GM19468 (cell line): ENCODE measurements around the gene EVX2.

Experiments used
- ATAC-seq: cut with Tn5 transposase; IDR thresholded peaks from one replicate; pipeline ENCODE4 v1.9.1; 2021; ENCODE audit warnings: mild to moderate bottlenecking, moderate library complexity, moderate number of reproducible peaks; ENCODE audit not compliant: unreplicated experiment; ENCODE audit errors: extremely low read depth

EVX2 gene

GRCh38 chr2:176109946-176110345 is 26.2 kb upstream of the EVX2 start:
- ATAC-seq: no peak

- no peak for ATAC-seq
Measured at GRCh38 chr2:176109192-176109901, 25.6 kb upstream of the EVX2 start.

- ATAC-seq: no peak
Measured at GRCh38 chr2:176107731-176108181, 24.0 kb upstream of the EVX2 start.

GRCh38 chr2:176106581-176107539 is 23.1 kb upstream of the EVX2 start, which contains the start of gene HOXD11:
Gene HOXD11, plus strand, starts transcription at chr2:176107280. Its CDS starts 76 bp downstream, at chr2:176107356.
- ATAC-seq: no peak

- ATAC-seq: no peak
Measured at GRCh38 chr2:176105730-176106580, 22.2 kb upstream of the EVX2 start.

- no peak for ATAC-seq
Measured at GRCh38 chr2:176105078-176105729, 21.4 kb upstream of the EVX2 start.

GRCh38 chr2:176104316-176105077 is 20.7 kb upstream of the EVX2 start:
- no peak for ATAC-seq

GRCh38 chr2:176103742-176104315 is 20.1 kb upstream of the EVX2 start:
- ATAC-seq: no peak

- no peak for ATAC-seq
Measured at GRCh38 chr2:176103194-176103593, 19.4 kb upstream of the EVX2 start.

- ATAC-seq: no peak
Measured at GRCh38 chr2:176102309-176102866, 18.6 kb upstream of the EVX2 start.

- no peak for ATAC-seq
Measured at GRCh38 chr2:176101842-176102241, 18.1 kb upstream of the EVX2 start.

GRCh38 chr2:176101216-176101830 is 17.6 kb upstream of the EVX2 start:
- ATAC-seq: no peak

- no peak for ATAC-seq
Measured at GRCh38 chr2:176100547-176101140, 16.9 kb upstream of the EVX2 start.

GRCh38 chr2:176099728-176100546 is 16.2 kb upstream of the EVX2 start, which contains the start of gene HOXD12:
Gene HOXD12, plus strand, starts transcription at chr2:176099795. Its CDS starts 7 bp downstream, at chr2:176099802.
- no peak for ATAC-seq

- no peak for ATAC-seq
Measured at GRCh38 chr2:176099159-176099727, 15.5 kb upstream of the EVX2 start.
